Stimulated activated CD4-positive, alpha-beta T cell treated with anti-CD3 and anti-CD28 coated beads, TNF-alpha, amount 100 ng/mL, for 24 hours (primary cell): ENCODE data around the gene CCDC167.
"Not testable (repeated sequence)": the region's sequence is repeated elsewhere in the genome, so short reads cannot be mapped to it uniquely, and the experiment has no call there.

Experiments used
- DNase-seq, 3 experiments: peaks; one replicate each; pipeline ENCODE4 v3.0.0-alpha.2; 2020; ENCODE audit warnings: low read depth in 3 of 3

Gene CCDC167

DNA sequence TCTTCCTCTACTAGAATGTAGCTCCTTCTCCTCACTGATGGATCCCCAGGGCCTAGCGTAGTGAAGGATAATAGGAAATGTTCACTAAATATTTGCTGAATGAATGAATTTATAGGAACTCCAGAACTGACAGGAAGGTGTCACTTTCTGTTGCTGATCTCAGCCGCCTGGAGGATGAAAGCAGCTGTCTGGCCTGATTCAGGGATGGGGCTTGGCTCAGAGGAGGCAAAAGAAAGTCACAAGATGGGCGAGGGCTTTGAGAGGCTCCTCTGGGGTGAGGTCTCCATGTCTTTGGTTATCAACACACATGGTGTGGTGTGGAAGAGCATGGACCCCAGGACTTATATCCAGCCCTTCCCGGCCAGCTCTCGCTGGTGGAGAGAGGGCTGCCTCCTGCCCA, 11.5 kb upstream of the CCDC167 start:
- DNase-seq, result no peak

DNA sequence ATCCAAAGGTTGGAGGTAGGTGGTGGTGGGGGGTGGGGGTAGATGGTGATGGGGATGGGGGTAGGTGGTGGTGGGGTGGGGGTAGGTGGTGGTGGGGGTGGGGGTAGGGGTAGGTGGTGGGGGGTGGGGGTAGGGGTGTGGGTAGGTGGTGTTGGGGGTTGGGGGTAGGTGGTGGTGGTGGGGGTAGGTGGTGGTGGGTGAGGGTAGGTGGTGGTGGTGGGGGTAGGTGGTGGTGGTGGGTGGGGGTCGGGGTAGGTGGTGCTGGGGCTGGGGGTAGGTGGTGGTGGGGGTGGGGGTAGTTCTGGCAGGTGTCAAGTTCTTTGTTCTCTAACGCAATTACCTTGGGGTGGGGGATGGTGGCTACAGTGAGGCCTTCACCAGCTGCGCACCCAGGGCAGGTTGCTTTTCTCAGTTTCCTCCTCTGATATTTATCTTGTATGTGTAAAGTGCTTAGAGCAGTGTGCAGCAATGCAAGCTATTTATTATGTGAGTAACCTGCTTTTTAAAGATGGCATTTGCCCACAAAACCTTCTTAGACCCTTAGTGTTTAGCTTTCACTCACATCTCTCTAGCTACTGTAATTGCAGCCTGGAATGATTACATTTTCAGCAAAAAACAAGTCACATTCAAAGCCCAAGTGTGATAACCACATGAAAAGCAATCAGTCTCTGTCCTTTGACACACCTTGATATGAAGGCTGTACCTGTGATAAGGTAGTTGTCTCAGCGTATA, 8.2 kb upstream of the CCDC167 start:
- peak in 1 of 3 experiments; percentile 29 for DNase-seq

DNA sequence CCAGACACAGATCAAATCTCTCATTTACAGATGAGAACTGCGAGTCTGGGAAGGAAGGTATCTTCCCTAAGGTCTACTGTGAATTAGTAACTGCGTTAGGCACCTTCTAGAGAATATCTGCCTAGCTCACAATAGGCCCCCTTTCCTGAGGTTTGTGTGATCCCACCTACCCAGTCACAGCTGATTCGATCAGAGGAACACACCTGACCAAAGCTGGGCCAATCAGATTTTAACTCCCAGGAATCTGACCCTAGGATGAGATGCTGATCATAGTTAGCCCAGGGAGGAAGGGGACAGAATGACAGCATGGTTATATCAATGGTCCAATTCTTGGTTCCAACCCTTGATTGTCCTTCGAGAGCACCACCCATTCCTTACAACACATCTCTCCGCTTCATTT, 7.4 kb upstream of the CCDC167 start:
- DNase-seq, result no peak

DNA sequence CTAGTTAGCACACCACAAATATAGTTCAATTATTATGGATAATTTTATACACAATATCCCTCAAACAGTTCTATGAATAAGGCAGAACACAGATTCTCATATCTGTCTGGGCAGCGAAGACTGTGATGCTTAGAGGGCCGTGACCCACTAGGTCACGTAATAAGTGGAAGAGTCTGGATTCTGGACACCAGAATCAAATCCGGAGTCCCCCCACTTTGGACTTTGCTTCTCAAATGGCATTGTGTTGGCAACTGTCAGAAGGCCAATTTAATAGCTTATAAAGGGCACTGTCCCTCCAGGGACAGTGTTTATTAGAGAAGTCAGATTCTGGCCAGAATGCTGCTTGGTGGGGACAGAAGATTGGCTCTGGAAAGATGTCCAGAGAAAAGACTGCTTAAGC, 6.8 kb upstream of the CCDC167 start:
- no peak for DNase-seq

DNA sequence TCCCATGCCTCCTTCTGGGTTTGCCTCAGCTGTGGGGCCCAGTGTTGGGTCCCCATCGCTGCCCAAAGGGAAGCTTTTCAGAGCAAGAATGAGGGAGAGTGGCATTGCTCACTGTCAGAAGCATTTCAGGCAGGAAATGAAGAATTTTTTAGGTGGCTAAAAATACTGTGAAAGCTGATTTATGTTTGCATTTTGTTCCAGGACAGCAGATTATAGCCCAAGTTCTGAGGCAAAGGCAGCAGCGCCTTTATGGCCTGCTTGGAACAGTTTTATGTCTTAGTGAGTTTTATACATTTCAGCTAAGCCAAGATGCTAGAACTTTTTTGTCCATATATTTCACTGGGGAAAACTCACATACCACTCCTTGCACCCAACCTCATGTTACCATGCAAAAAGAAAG, 4.3 kb upstream of the CCDC167 start:
- no peak for DNase-seq

DNA sequence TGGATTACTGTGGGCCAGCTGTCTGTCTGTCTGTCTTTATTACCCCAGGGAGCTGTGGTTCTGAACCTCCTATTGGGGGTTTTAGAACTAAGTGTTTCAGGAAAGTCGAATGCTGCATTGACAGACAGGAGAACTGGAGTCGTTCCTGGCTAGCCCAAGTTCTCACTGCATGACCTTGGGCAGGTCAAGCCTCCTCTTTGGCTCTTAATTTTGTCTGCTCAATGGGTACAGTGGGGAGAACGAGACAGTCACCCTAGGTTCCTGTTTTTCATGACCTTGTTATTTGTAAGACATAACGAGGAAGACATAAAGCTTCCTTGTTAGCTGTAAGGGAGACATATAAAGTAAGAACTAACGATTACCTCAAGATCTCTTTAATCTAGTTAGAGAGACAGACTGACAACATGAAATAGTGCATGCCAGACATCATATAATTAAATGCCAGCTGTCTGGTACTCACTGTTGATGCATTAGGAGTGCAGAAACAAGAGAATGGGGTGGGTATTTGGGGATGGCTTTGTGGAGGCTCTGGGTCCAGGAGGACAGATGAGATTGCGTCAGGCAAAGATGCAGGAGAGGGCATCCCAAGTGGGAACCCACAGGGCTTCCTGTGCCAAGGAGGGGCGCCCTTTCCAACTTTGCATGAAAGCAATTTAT, 3.7 kb upstream of the CCDC167 start:
- no peak for DNase-seq

DNA sequence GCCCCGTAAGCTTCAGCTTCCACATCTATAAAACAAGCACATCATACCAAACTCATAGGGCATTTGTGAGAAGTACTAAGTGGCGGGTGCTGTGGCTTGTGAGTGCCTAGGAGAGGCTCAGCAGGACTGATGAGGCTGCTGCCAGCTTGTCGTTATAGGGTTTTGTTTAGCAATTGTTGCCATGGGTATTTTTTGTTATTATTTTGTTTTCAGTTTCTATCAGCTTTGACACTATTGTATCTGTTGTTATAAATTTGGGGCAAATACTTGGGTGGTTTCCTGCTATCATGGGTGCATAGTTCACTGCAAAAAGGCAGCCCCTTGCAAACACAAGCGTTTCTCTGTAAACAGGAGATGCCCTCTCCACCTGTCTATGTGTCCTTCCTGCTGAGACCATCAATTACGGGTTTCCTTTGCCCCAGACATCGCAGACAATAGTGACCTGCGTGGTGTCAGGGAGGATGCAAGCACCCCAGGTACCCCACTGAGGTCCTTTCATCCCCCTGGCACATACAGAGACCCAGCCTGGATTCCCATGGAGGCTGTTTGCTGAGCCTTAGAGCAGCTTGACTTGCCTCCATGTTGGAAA, 3.1 kb upstream of the CCDC167 start:
- no peak for DNase-seq

DNA sequence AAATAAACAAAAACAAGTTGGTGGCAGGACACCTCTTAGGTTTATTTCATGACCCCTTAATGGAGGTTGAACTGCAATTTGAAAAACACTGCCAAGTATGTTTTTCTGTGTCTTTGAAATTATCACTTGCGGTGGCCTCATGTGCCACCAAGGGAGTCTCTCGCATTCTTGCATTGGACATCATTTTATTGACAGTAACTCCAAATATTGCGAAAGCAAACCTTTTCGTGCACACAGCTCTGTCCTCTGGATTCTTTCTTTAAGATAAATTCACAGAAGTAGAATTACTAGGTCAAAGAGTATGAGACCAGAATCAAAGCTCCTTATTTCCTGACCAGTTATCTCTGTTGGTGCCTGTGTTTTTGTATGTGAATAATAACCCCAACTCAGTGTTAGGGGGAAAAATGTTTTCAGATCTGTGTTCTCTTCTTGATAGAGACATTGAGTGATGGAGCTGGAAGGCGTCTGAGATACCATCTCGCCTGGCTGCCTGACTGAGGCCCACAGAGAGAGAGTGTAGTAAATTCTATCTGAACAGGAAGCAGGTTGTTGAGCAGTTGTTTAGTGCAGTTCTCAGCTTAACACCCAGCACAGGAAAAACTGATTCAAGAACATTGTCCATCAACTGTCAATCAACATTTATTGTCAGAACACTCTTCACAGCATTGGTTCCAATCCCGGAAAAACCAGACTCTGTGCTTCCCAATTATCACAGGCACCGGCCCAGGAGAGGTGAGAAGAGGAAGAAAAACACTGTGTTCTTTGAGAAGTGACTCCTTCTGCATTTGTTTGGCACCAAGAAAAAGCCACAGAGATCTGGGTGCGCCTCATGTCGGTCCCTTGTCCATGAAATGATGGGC, 2.2 kb upstream of the CCDC167 start:
- DNase-seq, result no peak

DNA sequence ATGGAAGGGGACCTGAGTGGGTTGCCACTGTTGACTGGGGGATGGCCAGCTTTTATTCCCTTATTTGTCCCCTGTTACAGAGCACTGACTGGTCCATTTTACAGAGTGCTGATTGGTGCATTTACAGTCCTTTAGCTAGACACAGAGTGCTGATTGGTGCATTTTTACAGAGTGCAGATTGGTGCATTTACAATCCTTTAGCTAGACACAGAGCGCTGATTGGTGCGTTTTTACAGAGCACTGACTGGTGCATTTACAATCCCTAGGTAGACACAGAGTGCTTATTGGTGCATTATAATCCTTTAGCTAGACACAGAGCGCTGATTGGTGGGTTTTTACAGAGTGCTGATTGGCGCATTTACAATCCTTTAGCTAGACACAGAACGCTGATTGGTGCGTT, 1.2 kb upstream of the CCDC167 start:
- not testable (repeated sequence) for DNase-seq

DNA sequence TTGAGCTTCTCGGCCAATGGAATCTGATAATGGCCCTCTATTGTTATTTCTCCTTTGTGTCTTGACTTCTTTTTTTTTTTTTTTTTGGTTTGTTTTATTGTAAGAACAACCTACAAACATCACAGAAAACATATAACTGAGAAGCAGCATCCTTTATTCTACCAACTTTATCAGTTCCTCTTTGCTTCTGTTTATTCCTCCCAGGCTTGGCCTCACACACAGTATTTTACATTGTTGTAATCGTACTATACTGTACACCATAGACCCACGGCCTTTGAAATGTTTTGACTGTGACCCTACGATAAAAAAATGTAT, 558 bp upstream of the CCDC167 start:
- DNase-seq, result no peak

DNA sequence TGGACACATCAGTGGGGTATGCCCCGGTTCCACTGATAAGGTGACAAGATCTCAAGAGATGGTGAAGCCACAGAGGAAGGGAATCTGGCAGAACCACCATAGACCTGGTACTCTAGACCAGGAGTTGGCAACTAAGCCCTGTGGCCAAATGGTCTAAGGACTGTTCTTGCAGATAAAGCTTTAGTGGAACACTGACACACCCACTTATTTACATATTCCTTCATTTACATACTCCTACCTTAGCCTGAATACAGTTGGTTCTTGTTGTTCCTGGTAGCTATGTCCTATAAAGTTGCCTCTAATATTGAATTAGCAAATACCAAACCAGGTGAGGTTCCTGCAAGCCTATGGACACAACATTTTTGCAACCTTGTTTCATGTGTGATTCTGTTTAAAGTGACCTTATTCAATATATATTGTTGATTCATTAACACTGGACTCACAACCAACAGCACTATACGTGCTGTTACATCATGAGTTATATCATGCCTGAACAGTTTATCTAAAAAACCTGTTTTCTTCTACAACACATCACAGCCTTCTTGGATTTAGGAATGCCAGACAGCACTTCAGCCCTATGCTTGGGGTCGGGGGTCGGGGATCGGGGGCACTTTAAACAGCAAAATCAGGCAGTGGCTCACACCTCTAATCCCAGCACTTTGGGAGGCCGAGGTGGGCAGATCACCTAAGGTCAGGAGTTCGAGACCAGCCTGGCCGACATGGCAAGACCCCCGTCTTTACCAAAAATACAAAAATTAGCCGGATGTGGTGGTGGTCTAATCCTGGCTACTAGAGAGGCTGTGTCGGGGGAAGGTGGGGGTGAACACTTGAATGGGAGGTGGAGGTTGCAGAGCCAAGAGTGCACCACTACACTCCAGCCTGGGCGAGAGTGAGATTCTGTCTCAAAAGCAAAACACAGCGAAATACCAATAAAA, 2.5 kb downstream of the CCDC167 start:
- no peak for DNase-seq

DNA sequence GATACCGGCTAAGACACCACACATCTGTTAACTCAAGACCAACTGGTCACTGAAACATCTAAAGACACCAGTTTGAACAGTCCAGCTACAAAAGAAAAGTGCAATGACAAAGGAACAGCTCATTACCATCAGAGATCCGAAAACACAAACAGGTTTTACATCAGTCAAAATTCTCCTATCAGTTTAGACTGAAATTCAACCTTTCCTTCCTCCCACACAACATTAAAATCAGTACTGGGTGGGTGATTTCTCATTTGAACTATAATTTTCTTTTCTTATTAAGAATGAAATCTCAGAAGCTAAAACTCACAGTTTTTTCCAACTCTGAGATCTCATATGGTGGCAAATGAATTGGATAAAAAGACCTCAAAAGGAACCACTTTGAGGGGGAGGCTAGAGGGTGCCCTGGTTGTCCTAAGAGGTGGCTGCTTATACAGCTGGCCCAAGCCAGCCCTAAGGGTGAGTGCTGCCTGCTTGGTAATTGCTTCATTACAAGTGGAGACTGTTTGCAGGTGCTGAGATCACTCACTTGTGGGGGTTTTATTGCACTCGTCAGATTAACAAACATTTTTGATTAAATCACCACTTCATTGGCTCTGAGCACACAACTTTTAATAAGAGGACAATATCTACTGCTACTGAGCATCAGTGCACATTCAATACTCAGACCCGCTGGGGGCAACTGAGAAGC, 4.3 kb downstream of the CCDC167 start:
- peak in 1 of 3 experiments; percentile 26 for DNase-seq

DNA sequence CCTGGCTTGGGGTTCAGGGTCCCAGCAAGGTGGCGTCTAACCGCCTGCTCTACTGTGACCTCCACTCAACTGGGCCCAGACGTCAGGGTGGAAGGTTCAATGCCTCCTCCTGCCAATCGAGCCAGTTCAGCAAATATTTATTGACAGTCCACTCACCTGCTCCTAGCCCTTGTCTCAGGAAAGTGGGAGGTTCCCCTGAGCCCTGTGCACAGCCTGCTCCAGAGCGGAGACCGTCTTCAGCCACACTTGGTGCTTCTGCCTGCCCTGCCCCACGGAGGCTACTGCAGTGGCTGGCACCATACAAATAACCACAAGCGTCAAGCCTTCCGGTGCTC, 6.1 kb downstream of the CCDC167 start:
- DNase-seq, result no peak

DNA sequence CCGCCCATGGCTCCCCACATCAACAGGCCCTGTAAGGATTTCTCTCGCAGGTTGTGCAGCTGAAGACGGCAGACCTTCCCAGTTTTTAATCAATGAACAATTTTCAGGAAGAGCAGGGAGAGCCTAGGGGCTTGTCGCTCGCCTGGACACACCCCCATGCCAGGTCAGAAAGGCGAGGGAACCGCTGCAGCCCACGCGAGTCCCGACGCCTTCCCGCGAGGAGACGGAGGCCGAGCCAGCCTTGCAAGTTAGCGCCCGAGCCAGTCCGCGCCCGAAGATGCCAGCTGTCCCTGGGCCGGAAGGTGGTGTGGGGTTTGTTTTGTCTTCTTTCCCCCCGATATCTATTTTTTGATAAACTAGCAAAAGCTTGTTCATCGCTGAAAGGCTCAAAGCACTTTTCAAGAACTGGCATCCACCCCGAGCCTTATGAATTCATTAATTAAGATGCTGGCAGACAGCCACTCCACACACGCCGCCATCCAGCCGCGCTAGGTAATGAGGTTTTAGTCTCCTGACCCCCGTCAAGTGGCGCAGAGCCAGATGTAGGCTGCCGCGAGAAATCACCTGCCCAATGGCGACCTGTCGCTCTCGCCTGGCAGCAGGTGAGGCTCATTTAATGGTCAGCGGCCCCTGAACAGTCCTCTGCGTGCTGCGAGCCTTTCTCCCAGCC, 6.6 kb downstream of the CCDC167 start:
- DNase-seq, result no peak

DNA sequence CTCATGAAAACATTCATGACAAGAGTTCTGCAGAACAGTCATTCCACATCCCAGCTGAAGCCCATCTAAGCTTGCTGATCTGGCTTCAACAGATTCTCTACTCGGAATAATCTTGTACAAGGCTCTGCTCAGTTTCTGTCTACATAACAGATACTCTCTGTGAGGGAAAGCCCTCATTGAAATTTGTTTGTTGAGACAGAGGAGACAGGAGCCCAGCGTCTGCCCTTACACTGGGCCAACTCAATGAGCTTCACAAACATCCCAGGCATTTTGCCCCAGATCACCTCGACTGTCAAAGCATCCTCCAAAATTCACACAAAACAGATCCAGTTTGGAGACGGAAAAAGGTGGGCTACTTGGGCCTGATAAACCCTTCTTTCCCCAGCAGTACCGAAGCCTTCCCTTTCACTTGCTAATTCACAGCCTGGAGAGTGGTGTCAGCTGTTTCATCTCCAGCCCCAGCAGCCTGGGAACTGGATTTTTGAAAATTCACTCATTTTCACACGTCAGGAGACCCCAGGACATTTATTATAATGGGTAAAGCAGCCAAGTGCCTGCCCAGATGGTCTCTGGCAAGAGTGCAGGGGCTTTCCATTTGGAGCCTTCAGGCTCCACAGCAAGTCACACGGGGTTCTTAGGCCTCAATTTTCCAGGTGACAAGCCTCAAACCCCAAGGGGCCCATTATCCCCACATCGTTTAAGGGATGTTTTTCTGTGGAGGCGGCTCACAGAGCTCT, 7.3 kb downstream of the CCDC167 start:
- DNase-seq, result no peak

DNA sequence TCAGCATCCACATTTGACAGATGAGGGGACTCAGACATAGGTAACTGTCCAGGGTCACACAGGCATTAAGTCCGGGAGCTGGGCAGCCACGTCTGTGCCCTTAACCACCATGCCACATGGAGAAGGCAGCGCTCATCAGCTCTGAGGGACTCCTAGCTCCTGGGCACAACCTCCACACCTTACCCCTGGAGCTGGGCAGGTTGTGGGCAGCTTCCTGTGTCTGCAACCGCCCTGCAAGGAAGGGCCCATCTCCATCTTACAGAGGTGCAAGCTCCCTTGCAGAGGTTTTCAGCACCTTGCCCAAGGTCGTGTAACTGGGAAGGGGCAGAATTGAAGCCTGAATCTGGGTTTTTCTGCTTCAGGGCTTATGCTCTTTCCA, 7.9 kb downstream of the CCDC167 start:
- no peak for DNase-seq

DNA sequence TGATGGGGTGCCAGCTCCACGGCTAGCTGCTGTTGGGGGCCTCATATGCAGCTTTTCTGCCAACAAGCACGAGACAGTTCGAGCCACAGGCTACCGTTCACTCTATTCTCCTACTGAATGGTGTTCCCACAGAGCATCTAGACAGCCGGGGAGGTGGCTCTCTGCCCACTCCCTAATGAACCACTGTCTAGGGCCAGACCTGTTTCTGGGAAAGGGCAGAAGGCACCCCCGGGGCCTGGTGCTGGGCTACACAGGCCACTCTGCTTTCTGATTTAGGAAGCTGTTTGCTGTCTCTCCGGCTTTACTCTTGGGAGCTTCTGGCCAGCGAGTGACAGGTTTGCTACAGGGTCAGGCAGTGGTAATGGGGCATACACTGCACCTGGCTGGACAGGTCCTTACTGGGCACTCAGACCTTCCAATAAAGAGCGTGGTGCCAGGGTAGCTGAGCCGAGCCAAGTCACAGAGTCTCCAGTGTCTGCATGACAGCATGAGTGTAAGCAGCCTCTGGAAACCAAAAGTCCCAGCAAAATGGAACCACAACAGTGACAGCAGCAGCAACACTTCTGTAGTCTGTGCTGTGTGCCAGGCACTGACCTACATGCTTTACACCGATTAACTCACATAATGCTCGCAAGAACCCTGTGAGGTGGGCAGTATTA, 8.4 kb downstream of the CCDC167 start:
- DNase-seq, result no peak

DNA sequence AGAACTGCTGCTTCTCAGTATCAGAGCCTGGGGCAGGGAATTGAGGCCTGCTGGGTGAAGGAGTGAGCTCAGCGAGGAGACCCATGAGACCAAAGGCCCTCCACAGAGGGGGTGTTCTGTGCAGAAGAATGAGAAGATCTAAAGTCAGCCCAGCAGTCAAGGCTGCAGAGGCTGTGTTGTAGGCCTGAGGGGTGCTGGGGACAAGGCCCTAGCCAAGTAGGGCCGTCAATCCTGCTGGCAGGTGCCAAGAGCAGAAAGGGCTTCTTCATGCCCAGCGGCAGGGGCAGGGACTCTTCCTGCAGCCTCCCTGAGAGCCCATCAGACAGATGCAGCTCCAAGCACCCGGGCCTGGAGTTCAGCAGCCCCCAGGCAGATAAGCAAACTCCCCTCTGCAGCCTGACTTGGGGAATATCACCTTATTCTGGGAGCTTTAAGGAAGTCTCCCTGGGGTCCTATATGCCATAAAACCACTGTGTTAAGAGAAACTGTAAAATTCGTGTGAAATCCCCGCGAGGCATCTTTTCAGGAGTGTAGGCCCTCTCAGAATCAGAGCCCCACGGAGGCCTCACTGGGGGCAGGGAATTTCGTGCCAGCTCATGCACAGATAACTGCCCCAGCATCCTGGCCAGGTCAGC, 9.0 kb downstream of the CCDC167 start:
- DNase-seq, result no peak
